A549 (cell line): Measurements from ENCODE around the gene CCR1.

ENCODE experiments used
- EP300 ChIP-seq, 2 experiments: fragments of >200 bp; sonication (Bioruptor Twin); formaldehyde crosslinking; IDR thresholded peaks; 2 replicates in 1 of 2; 3 replicates in 1 of 2; pipeline ENCODE4 v1.6.1; 2016 to 2017
- HDAC2 ChIP-seq: fragments of 200-600 bp; sonication (generic); IDR thresholded peaks from 2 replicates; pipeline ENCODE4 v1.6.1; 2016
- MAZ ChIP-seq: fragments of 150-350 bp; IDR thresholded peaks from 2 replicates; pipeline ENCODE4 v1.6.1; 2014; ENCODE audit warnings: antibody characterized with exemption, low read depth, low read length, borderline replicate concordance
- NFE2L2 ChIP-seq: fragments of 150-350 bp; conservative IDR thresholded peaks from 2 replicates; pipeline ENCODE4 v1.6.1; 2014; ENCODE audit warnings: low read length
- POLR2A ChIP-seq: IDR thresholded peaks from 2 replicates; pipeline ENCODE4 v1.6.1; 2012; ENCODE audit warnings: mild to moderate bottlenecking, low read length
- ZC3H11A ChIP-seq: fragments of 450-650 bp; IDR thresholded peaks from 2 replicates; pipeline ENCODE4 v1.6.1; 2014; ENCODE audit warnings: antibody characterized with exemption, mild to moderate bottlenecking
- ZFP36 ChIP-seq: fragments of 450-650 bp; IDR thresholded peaks from 2 replicates; pipeline ENCODE4 v1.6.1; 2014; ENCODE audit warnings: borderline replicate concordance; ENCODE audit not compliant: partially characterized antibody
- TF ChIP-seq, protein P1 (sequence below): fragments of >200 bp; sonication (Bioruptor Twin); formaldehyde crosslinking; IDR thresholded peaks from 3 replicates; pipeline ENCODE4 v1.5.1; 2016

DNA sequence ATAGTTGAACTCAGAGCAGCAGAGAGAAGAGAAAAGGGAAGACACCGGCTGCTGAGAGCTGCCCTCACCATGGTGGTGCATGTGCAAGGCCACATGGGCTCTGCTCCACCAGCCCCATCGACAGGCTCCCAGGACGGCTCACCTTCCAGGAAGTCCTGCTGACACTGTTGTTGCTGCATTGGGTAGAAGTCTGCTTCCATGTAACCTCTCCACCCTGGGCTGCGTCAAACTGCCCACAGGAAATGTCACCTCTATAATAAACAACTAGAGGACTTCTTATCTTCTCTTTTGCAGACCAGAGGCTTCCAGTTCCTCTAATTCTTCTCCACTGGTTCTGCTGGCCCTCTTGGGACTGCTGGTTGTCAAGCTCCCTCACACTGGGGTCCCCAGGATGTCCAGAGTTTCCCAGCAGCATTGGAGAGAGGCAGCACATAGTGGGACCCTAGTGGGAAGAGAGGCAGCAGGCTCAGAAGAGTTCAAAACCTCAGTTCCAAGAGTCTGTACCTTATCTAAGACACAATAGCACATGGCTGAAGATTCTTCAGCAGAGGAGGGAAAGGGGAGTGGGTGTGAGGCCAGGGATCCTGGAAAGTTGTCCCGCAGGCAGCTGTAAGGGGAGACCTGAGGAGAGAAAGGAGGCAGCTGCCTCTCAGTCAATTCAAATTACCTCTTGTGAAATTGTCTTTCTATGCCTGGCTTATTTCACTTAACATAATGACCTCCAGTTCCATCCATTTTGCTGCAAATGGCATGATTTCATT is 28.4 kb upstream of the CCR1 start:
- TF ChIP-seq NFE2L2 (no peak), POLR2A (no peak), ZC3H11A (no peak), ZFP36 (no peak), MAZ (no peak), HDAC2 (no peak), EP300 (IDR thresholded peaks at IDR 0.05) (no peak)
- TF ChIP-seq, protein P1, sequence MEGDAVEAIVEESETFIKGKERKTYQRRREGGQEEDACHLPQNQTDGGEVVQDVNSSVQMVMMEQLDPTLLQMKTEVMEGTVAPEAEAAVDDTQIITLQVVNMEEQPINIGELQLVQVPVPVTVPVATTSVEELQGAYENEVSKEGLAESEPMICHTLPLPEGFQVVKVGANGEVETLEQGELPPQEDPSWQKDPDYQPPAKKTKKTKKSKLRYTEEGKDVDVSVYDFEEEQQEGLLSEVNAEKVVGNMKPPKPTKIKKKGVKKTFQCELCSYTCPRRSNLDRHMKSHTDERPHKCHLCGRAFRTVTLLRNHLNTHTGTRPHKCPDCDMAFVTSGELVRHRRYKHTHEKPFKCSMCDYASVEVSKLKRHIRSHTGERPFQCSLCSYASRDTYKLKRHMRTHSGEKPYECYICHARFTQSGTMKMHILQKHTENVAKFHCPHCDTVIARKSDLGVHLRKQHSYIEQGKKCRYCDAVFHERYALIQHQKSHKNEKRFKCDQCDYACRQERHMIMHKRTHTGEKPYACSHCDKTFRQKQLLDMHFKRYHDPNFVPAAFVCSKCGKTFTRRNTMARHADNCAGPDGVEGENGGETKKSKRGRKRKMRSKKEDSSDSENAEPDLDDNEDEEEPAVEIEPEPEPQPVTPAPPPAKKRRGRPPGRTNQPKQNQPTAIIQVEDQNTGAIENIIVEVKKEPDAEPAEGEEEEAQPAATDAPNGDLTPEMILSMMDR = no peak
